K562 (cell line): ENCODE results near the gene ASPRV1. TPM values are rescaled to one million over a fixed set of nuclear protein-coding genes. Genes with fewer than 3 reads are reported as not detected.

Experiments
- ATAC-seq: fragments of 200-7000 bp; cut with Tn5 transposase; 3 replicates; pipeline ENCODE4 v1.9.1; 2020; ENCODE audit warnings: moderate library complexity
- BruUV-seq: library from RNA; stranded (reverse); fragments of 400-500 nt; replicated peaks from 2 replicates; lab custom pipeline; 2021; lab: Mats Ljungman, UMichigan
- CTCF ChIA-PET: fragments of 300-600 bp; formaldehyde crosslinking; extraction: SDS; loops from one replicate; lab custom pipeline; 2021; ENCODE audit warnings: low intra/inter-chr PET ratio; lab: Yijun Ruan, JAX
- POLR2A ChIA-PET: fragments of 300-600, 350-650 bp; sonication (Branson Sonifier 250); formaldehyde crosslinking; extraction: SDS; loops from one replicate; lab custom pipeline; 2021; ENCODE audit warnings: antibody characterized with exemption, inconsistent platforms; lab: Yijun Ruan, JAX
- DNase-seq, 4 experiments: peaks; one replicate each; pipeline versions ENCODE4 v3.0.0 to v3.0.0-alpha.2; 2011 to 2018; ENCODE audit warnings: low spot score in 3 of 4, mixed read lengths in 3 of 4; ENCODE audit errors: extremely low read depth in 1 of 4
- FAIRE-seq: peaks from 2 replicates; lab custom pipeline; 2011; peaks lifted over from hg19 to GRCh38; lab: Jason Lieb, UNC
- H2AFZ ChIP-seq: 2 replicates; pipeline ENCODE4 v1.6.0; 2011; ENCODE audit warnings: low read depth, low read length, control low read depth, inconsistent platforms
- H3K27ac ChIP-seq: fragments of 200-600 bp; 3 replicates; pipeline ENCODE4 v1.8.0; 2011; ENCODE audit warnings: low read depth, mild to moderate bottlenecking, control low read depth, inconsistent platforms, low read length, moderate library complexity, mixed read lengths; ENCODE audit errors: extremely low read depth
- H3K27me3 ChIP-seq, 2 experiments: fragments of 300-600 bp in 1 of 2; 2 replicates in 1 of 2; 3 replicates in 1 of 2; pipeline versions ENCODE4 v1.6.0 to v1.8.0; 2011; ENCODE audit warnings: inconsistent platforms in 2 of 2, low read length in 2 of 2, mild to moderate bottlenecking in 1 of 2, mixed read lengths in 1 of 2, moderate library complexity in 1 of 2; ENCODE audit not compliant: control insufficient read depth in 2 of 2, insufficient read depth in 2 of 2
- H3K36me3 ChIP-seq: fragments of 300-600 bp; 3 replicates; pipeline ENCODE4 v1.8.0; 2011; ENCODE audit warnings: mild to moderate bottlenecking, low read length, inconsistent platforms; ENCODE audit not compliant: control insufficient read depth, insufficient read depth
- H3K4me1 ChIP-seq, 2 experiments: fragments of 200-600 bp in 1 of 2; replicated peaks in 1 of 2; 2 replicates in 1 of 2; 3 replicates in 1 of 2; pipeline versions ENCODE4 v1.5.1 to v1.8.0; 2011; ENCODE audit warnings: inconsistent platforms in 2 of 2, low read length in 2 of 2, mild to moderate bottlenecking in 1 of 2, mixed read lengths in 1 of 2, moderate library complexity in 1 of 2; ENCODE audit not compliant: control insufficient read depth in 2 of 2, insufficient read depth in 2 of 2
- H3K4me2 ChIP-seq: 2 replicates; pipeline ENCODE4 v1.6.1; 2011; ENCODE audit warnings: low read length, control low read depth, inconsistent platforms, mixed read lengths; ENCODE audit not compliant: insufficient read depth
- H3K4me3 ChIP-seq: fragments of 200-600 bp; sonication (generic), shearing (Covaris generic); 2 replicates; pipeline ENCODE4 v1.5.1; 2016; ENCODE audit warnings: control low read depth, inconsistent platforms
- H3K79me2 ChIP-seq: fragments of 200-600 bp; 3 replicates; pipeline ENCODE4 v1.8.0; 2011; ENCODE audit warnings: low read length, inconsistent platforms; ENCODE audit not compliant: control insufficient read depth, insufficient read depth
- H3K9ac ChIP-seq, 2 experiments: 2 replicates each; pipeline versions ENCODE4 v1.6.0 to v1.6.1; 2011; ENCODE audit warnings: low read depth in 2 of 2, low read length in 2 of 2, control low read depth in 1 of 2, inconsistent platforms in 1 of 2, mild to moderate bottlenecking in 1 of 2, mixed read lengths in 1 of 2; ENCODE audit not compliant: insufficient read depth in 1 of 2
- H3K9me1 ChIP-seq: one replicate; pipeline ENCODE4 v1.6.0; 2011; ENCODE audit warnings: inconsistent platforms, mild to moderate bottlenecking, low read length, moderate library complexity; ENCODE audit not compliant: control insufficient read depth, insufficient read depth
- H3K9me3 ChIP-seq: replicated peaks from 2 replicates; pipeline ENCODE4 v1.5.1; 2011; ENCODE audit warnings: low read depth, low read length, inconsistent platforms; ENCODE audit not compliant: control insufficient read depth, insufficient read depth
- H4K20me1 ChIP-seq: replicated peaks from 2 replicates; pipeline ENCODE4 v1.6.1; 2011; ENCODE audit warnings: low read length, inconsistent platforms, mixed read lengths; ENCODE audit not compliant: control insufficient read depth, insufficient read depth
- ARID1B ChIP-seq: fragments of 450-650 bp; IDR thresholded peaks from 2 replicates; pipeline ENCODE4 v1.6.1; 2016; ENCODE audit warnings: antibody characterized with exemption, mild to moderate bottlenecking, inconsistent platforms
- ASH1L ChIP-seq: fragments of 450-650 bp; IDR thresholded peaks from 2 replicates; pipeline ENCODE4 v1.6.1; 2018; ENCODE audit warnings: borderline replicate concordance, mild to moderate bottlenecking, low read depth; ENCODE audit not compliant: partially characterized antibody
- BACH1 ChIP-seq: fragments of 200-800 bp; sonication (Bioruptor generic); IDR thresholded peaks from 2 replicates; pipeline ENCODE4 v1.6.1; 2016; ENCODE audit warnings: missing genetic modification characterization, missing compliant biosample characterization
- CCAR2 ChIP-seq: fragments of 200-400 bp; formaldehyde crosslinking; IDR thresholded peaks from 2 replicates; pipeline ENCODE4 v1.6.1; 2017; ENCODE audit warnings: mild to moderate bottlenecking, low read depth, low read length
- EHMT2 ChIP-seq: fragments of 450-650 bp; IDR thresholded peaks from 2 replicates; pipeline ENCODE4 v1.6.1; 2018; ENCODE audit warnings: antibody characterized with exemption
- HDAC6 ChIP-seq: IDR thresholded peaks from 2 replicates; pipeline ENCODE4 v1.6.1; 2012; ENCODE audit warnings: low read depth, mild to moderate bottlenecking, control low read depth, inconsistent platforms, low read length, moderate library complexity
- HNRNPUL1 ChIP-seq: fragments of 200-400 bp; formaldehyde crosslinking; IDR thresholded peaks from 2 replicates; pipeline ENCODE4 v1.6.1; 2017; ENCODE audit warnings: low read length
- IRF2 ChIP-seq: sonication (generic); formaldehyde crosslinking; IDR thresholded peaks from 2 replicates; pipeline ENCODE4 v1.8.1; 2022; ENCODE audit warnings: mild to moderate bottlenecking, missing genetic modification reagents
- MED1 ChIP-seq: sonication (generic); formaldehyde crosslinking; IDR thresholded peaks from 2 replicates; pipeline ENCODE4 v1.8.1; 2023; ENCODE audit warnings: missing genetic modification reagents, borderline replicate concordance
- MEIS2 ChIP-seq: fragments of 450-650 bp; IDR thresholded peaks from 2 replicates; pipeline ENCODE4 v1.6.1; 2014; ENCODE audit warnings: mild to moderate bottlenecking; ENCODE audit not compliant: partially characterized antibody
- MYC ChIP-seq, 2 experiments: fragments of 250-450 bp in 1 of 2; sonication (Bioruptor Pico) in 1 of 2; IDR thresholded peaks; 2 replicates each; pipeline versions ENCODE4 v1.5.1 to v1.6.1; 2012 to 2021; ENCODE audit warnings: low read depth in 2 of 2, borderline replicate concordance in 1 of 2, improper control_type of control experiment in 1 of 2, low read length in 1 of 2, mild to moderate bottlenecking in 1 of 2, moderate library complexity in 1 of 2
- NR2C2 ChIP-seq, 2 experiments: fragments of 200-800 bp in 1 of 2; sonication (Bioruptor generic) in 1 of 2; sonication (generic) in 1 of 2; formaldehyde crosslinking in 1 of 2; IDR thresholded peaks; 2 replicates each; pipeline versions ENCODE4 v1.6.1 to v1.8.0; 2016 to 2022; ENCODE audit warnings: mild to moderate bottlenecking in 1 of 2, missing compliant biosample characterization in 1 of 2, missing genetic modification characterization in 1 of 2, missing genetic modification reagents in 1 of 2
- RAD51 ChIP-seq: fragments of 450-650 bp; IDR thresholded peaks from 2 replicates; pipeline ENCODE4 v1.7.1; 2016; ENCODE audit warnings: low read depth, mild to moderate bottlenecking, borderline replicate concordance
- SIX5 ChIP-seq, 2 experiments: IDR thresholded peaks; 2 replicates each; pipeline ENCODE4 v1.6.1; 2011; ENCODE audit warnings: low read length in 2 of 2, borderline replicate concordance in 1 of 2, low read depth in 1 of 2, mild to moderate bottlenecking in 1 of 2, moderate library complexity in 1 of 2; ENCODE audit not compliant: insufficient read depth in 1 of 2
- SUPT5H ChIP-seq: fragments of 450-650 bp; IDR thresholded peaks from 2 replicates; pipeline ENCODE4 v1.6.1; 2016
- TBL1XR1 ChIP-seq, 2 experiments: IDR thresholded peaks; 2 replicates each; pipeline ENCODE4 v1.6.1; 2012; ENCODE audit warnings: improper control_type of control experiment in 2 of 2, low read length in 2 of 2, mild to moderate bottlenecking in 1 of 2
- ZNF146 ChIP-seq: IDR thresholded peaks from one replicate; pipeline ENCODE4 v1.6.1; 2018; ENCODE audit warnings: missing compliant biosample characterization; ENCODE audit not compliant: unreplicated experiment
- ZNF282 ChIP-seq: sonication (generic); formaldehyde crosslinking; IDR thresholded peaks from 2 replicates; pipeline ENCODE4 v1.8.1; 2023; ENCODE audit warnings: missing genetic modification reagents
- WGBS: fragments of 100-300 bp; shearing (Covaris generic); methylation state at CpG from one replicate; pipeline ENCODE4 v1.1.6; 2016; ENCODE audit warnings: low coverage, mixed read lengths; ENCODE audit not compliant: insufficient coverage; ENCODE audit errors: missing lambda C conversion rate; 5-methylcytosine and 5-hydroxymethylcytosine counted together
- in situ Hi-C: fragments of 300-500 bp; cut with MboI; formaldehyde crosslinking; loops from 4 replicates; pipeline ENCODE4 v1.15.0; 2018; ENCODE audit warnings: inconsistent platforms, mixed read lengths
- intact Hi-C: fragments of 100-400 bp; cut with micrococcal nuclease; formaldehyde crosslinking; loops from 2 replicates; pipeline ENCODE4 v1.14.2; 2022
- polyA plus RNA-seq, 8 experiments: library from polyadenylated mRNA; depleted of rRNA in 4 of 8; stranded (reverse) in 5 of 8; unstranded in 3 of 8; fragments of >200 nt; fragmentation: Nextera tagmentation in 2 of 8; fragmentation: Illumina TruSeq in 1 of 8; extraction: Ambion mirVana in 2 of 8; extraction: Trizol in 1 of 8; gene quantifications; 2 replicates each; pipeline versions ENCODE4 v1.2.1 to v1.2.3, GENCODE V29; 2011 to 2014; ENCODE audit warnings: inconsistent platforms in 1 of 8, missing spikeins in 1 of 8
- total RNA-seq, 7 experiments: library from RNA; depleted of rRNA in 6 of 7; stranded (reverse); fragments of >200 nt in 6 of 7; fragmentation: Illumina TruSeq in 2 of 7; extraction: Trizol in 2 of 7; gene quantifications; 2 replicates each; pipeline versions ENCODE4 v1.2.1 to v1.2.3, GENCODE V29; 2011 to 2021; ENCODE audit warnings: low replicate concordance in 1 of 7
- TF ChIP-seq, protein P1 (sequence below): fragments of 450-650 bp; formaldehyde crosslinking; IDR thresholded peaks from 2 replicates; pipeline ENCODE4 v1.4.0; 2022; ENCODE audit warnings: mild to moderate bottlenecking, moderate library complexity
- TF ChIP-seq, protein P2 (sequence below), 2 experiments: fragments of 250-450 bp in 1 of 2; fragments of 450-650 bp in 1 of 2; sonication (Bioruptor Pico) in 1 of 2; IDR thresholded peaks; 2 replicates each; pipeline versions ENCODE4 v1.6.1 to v1.8.0; 2016 to 2021; ENCODE audit warnings: mild to moderate bottlenecking in 2 of 2, moderate library complexity in 2 of 2, missing compliant biosample characterization in 1 of 2, missing genetic modification characterization in 1 of 2

Gene ASPRV1
- total and polyA plus RNA-seq, 9 of the 15 experiments (the other 6 are each of a cell fraction or from before 2014, with no cell fraction given) = 0.17 to 0.72 (median 0.47) TPM; not detected in 1

DNA sequence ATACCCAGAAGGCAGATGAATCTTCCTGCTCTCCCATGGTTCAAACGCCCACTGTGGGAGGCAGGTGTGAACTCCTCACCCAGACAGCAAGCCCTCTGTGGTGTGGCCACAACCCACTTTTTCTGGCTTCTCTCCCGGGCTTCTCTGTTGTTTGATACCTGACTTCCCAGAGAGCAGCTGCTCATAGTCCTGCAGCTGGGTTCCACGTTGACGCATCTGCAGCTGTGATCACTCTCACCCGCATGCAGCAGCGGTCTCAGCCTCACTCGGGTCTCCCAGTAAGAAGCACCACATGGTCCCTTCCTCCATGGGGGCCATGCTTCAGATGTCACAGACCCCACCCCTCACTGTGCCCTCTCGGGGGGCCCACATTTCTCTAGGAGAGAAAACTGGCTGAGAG, 3.5 kb downstream of the ASPRV1 start (continued):
- TF ChIP-seq BACH1 (tag) (no peak), ZNF146 (CRISPR knock-in tag) (no peak)

DNA sequence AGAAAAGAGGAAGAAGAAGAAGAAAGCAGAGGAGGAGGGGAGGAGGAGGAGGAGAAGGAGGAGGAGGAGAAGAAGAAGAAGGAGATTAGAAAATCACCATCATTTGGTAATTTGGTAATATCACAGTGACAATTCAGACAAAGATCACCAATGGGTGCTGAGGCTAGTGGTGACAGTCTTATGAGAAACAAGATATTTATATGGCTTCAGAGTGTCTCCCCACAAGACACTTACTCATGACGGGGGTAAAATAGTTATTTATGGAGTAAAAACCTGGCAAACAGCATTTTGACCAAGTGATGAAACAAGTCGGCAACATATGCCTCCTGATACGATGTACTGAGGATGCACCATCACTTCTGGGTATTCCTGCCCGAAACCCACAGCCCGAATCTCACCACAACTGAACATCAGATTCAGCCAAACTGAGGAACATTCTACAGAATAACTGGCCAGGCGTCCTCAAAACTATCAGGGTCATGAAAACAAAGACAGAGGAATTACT, 4.9 kb downstream of the ASPRV1 start:
- in situ Hi-C loops = no loop called here
- TF ChIP-seq ZNF282 (CRISPR knock-in tag) (no peak), TBL1XR1 (IDR thresholded peaks at IDR 0.05; ENCODE audit: low read length in 2 of 2) (no peak), HDAC6 (no peak), SUPT5H (no peak), SIX5 (IDR thresholded peaks at IDR 0.05; ENCODE audit: borderline replicate concordance in 1 of 2, insufficient read depth in 1 of 2, low read depth in 1 of 2, low read length in 2 of 2) (no peak), ARID1B (peak; percentile 22; the same call in 1 of the 2 replicates), EHMT2 (no peak), IRF2 (CRISPR knock-in tag) (no peak), NR2C2 (CRISPR knock-in tag; IDR thresholded peaks at IDR 0.05) (no peak), NR2C2 (tag; IDR thresholded peaks at IDR 0.05) (peak; percentile 15; the same call in 1 of the 2 replicates), MEIS2 (peak; percentile 32), MED1 (CRISPR knock-in tag) (no peak), CCAR2 (no peak), MYC (IDR thresholded peaks at IDR 0.05; ENCODE audit: low read depth, low read length) (no peak), MYC (CRISPR knock-in tag; IDR thresholded peaks at IDR 0.05; ENCODE audit: borderline replicate concordance, low read depth) (no peak), ASH1L (no peak), HNRNPUL1 (no peak), RAD51 (no peak)
- TF ChIP-seq, protein P1, sequence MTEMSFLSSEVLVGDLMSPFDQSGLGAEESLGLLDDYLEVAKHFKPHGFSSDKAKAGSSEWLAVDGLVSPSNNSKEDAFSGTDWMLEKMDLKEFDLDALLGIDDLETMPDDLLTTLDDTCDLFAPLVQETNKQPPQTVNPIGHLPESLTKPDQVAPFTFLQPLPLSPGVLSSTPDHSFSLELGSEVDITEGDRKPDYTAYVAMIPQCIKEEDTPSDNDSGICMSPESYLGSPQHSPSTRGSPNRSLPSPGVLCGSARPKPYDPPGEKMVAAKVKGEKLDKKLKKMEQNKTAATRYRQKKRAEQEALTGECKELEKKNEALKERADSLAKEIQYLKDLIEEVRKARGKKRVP = 0 out of 2 replicates have a peak, but pooled peaks have one; percentile 56
- TF ChIP-seq, protein P2, sequence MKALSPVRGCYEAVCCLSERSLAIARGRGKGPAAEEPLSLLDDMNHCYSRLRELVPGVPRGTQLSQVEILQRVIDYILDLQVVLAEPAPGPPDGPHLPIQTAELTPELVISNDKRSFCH (CRISPR knock-in tag; IDR thresholded peaks at IDR 0.05) = no peak
- TF ChIP-seq, protein P2 (tag; IDR thresholded peaks at IDR 0.05) = no peak

More for the DNA sequence above, 4.9 kb downstream of the ASPRV1 start:
- H4K20me1 ChIP-seq = no peaks in the 10 kb centered on the region
- intact Hi-C loops = no loop called here
- no peaks in the 10 kb centered on the region for H3K79me2 ChIP-seq
- no peaks in the 10 kb centered on the region for H3K27me3 ChIP-seq
- no peak overlapping the region for H2AFZ ChIP-seq
- ChIA-PET CTCF (no interaction called here), POLR2A (interaction anchor here (1.2 to 1.7 kb wide), 4 partner anchors 10 to 42 kb away, joined by 4 to 11 read pairs (median 6); partner anchors contain the start of gene MXD1)
- peaks cover 0 to 7% of the 10 kb centered on the region in 2 experiments; a peak in 2 of 5 replicates for H3K4me1 ChIP-seq
- DNase-seq (no peak), FAIRE-seq (no peak), ATAC-seq (no peak)
- H3K36me3 ChIP-seq = no peaks in the 10 kb centered on the region
- H3K9me1 ChIP-seq = no peaks in the 10 kb centered on the region
- no peak overlapping the region for H3K4me2 ChIP-seq
- H3K9me3 ChIP-seq = no peaks in the 10 kb centered on the region
- no TSS peak for BruUV-seq
- H3K4me3 ChIP-seq = no peak overlapping the region
- H3K9ac ChIP-seq = no peak overlapping the region
- 15% methylated on average over 6 of the region's 6 CpGs for WGBS
- H3K27ac ChIP-seq = no peak overlapping the region
